ENCODE measurements around the gene CLIC1.

CLIC1 gene

DNA sequence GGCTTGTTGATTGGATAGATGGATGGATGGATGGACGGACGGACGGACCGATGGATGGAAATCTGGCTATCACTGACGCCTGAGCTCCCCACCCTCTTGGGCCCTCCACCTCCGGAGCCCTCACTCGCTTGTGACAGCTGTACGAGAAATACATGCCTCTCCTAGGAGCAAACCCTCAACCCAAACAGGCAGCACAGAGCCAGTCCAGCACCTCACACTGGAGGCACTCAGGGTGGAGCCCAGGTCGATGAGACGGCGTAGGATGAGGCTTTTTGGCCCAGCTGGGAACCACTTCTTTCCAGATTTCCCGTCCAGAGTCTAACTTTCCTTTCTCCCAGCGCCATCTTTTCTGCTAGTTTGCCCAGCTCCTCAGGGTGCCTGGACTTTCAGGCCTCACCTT, 52.7 kb downstream of the CLIC1 start:
- DNase-seq = no peak

GRCh38 chr6:31681135-31681671, 55.1 kb downstream of the CLIC1 start:
- Mint-ChIP-seq H3K36me3 (peaks cover 18 to 19% of the 10 kb centered on the region in 2 donors), H3K9me3 (no peaks in the 10 kb centered on the region), H3K27me3 (no peaks in the 10 kb centered on the region), H3K27ac (peak overlapping the region; percentile 43), H3K4me3 (peak overlapping the region; percentile 74 to 83), H3K4me1 (peaks cover 25 to 30% of the 10 kb centered on the region in 2 donors)
- peak; percentile 41 to 63 for ATAC-seq (replicated peaks)
- DNase-seq = no peak

More for the DNA sequence above, 52.7 kb downstream of the CLIC1 start:
- ATAC-seq (replicated peaks) = no peak
- H3K27ac Mint-ChIP-seq = peak overlapping the region; percentile 47
- no peaks in the 10 kb centered on the region for H3K9me3 Mint-ChIP-seq
- no peaks in the 10 kb centered on the region for H3K27me3 Mint-ChIP-seq
- H3K4me3 Mint-ChIP-seq = no peak overlapping the region
- peaks cover 32 to 35% of the 10 kb centered on the region in 2 donors for H3K36me3 Mint-ChIP-seq
- H3K4me1 Mint-ChIP-seq = peaks cover 18 to 21% of the 10 kb centered on the region in 2 donors

Measured in stimulated activated naive B cell treated with anti-CD40 and anti-IgM and Interleukin-4, amounts not matched to agents 10 μg/mL and 1 μg/mL and 100 μg/mL, for 72 hours (primary cell).